Measurements from ENCODE around the gene FKBP6. TPM values are rescaled to one million over a fixed set of nuclear protein-coding genes. Genes with fewer than 3 reads are reported as not detected.
"Not testable (repeated sequence)": the region's sequence is repeated elsewhere in the genome, so short reads cannot be mapped to it uniquely, and the experiment has no call there.

The FKBP6 gene
- total RNA-seq, 6 experiments from 2014 or later = not detected

DNA sequence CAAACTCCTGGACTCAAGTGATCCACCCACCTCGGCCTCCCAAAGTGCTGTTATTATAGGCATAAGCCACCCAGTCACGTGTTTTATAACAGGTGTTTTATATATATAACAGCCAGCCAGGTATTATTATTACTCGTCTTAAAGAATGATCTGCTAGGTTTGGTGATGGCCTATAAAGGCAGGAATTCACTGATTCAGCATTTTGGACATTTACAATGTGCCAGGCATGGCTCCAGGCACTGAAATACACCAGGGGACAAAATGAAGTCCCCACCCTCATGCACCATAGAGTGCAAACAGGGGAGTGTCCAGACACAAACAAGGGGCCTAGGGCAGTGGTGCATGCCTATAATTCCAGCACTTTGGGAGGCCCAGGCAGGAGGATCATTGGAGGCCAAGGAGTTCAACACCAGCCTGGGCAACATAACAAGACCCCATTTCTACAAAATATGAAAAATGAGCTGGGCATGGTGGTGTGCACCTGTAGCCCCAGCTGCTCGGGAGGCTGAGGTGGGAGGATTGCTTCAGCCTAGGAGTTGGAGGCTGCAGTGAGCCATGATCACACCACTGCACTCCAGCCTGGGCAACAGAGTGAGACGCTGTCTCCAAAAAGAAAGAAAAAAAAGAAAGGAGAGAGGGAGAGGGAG is 4.4 kb upstream of the FKBP6 start:
- H3K27ac ChIP-seq; H3K9me3 ChIP-seq; ATAC-seq; H3K4me3 ChIP-seq; H3K36me3 ChIP-seq; intact Hi-C loops (cut with DNase I); DNase-seq; H3K4me1 ChIP-seq; H3K27me3 ChIP-seq: not testable (repeated sequence)
- 66% methylated on average over 5 of the region's 5 CpGs for WGBS (ENCODE audit: insufficient coverage, low coverage, low lambda C conversion rate, missing lambda C conversion rate)

DNA sequence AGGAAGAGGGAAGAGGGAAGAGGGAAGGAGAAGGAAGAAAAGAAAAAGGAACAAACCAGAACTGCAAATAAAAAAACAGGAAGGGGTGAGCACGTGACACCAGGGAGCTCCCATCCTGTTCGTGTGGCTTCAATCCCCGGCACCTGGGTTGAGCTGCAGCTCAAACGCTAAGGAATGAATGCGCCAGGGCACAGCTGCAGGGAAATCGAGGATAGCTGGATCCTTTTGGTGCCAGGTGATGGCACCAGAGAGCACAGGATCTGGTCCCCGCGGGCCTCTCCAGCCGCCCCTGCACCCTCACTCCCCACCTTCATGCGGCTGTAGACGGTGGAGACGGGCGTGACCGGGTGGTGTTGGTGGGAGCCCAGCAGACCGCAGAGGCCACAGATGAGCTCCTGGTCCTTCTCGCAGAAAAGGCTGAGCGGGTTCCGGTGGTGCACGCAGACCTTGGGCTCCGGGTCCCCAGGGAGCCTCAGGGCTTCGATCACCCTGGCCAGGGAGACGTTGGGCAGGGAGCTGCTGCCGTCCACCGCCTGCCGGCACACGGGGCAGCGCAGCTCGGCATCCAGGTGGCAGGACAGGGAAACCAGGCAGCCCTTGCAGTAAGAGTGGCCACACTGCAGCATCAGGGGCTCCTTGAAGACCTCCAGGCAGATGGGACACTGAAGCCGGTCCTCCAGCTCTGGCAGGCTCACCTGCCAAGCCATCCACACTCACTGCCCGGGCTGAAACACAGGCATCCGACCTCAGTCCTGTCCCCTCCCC is 3.7 kb upstream of the FKBP6 start:
- TF ChIP-seq, protein P1, sequence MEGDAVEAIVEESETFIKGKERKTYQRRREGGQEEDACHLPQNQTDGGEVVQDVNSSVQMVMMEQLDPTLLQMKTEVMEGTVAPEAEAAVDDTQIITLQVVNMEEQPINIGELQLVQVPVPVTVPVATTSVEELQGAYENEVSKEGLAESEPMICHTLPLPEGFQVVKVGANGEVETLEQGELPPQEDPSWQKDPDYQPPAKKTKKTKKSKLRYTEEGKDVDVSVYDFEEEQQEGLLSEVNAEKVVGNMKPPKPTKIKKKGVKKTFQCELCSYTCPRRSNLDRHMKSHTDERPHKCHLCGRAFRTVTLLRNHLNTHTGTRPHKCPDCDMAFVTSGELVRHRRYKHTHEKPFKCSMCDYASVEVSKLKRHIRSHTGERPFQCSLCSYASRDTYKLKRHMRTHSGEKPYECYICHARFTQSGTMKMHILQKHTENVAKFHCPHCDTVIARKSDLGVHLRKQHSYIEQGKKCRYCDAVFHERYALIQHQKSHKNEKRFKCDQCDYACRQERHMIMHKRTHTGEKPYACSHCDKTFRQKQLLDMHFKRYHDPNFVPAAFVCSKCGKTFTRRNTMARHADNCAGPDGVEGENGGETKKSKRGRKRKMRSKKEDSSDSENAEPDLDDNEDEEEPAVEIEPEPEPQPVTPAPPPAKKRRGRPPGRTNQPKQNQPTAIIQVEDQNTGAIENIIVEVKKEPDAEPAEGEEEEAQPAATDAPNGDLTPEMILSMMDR (IDR thresholded peaks at IDR 0.05) = peak; percentile 32 to 61 (median 46)
- not testable (repeated sequence) for H3K4me3 ChIP-seq
- no CpG with 5 or more reads among the region's 31 CpGs for WGBS (ENCODE audit: insufficient coverage, low coverage, low lambda C conversion rate, missing lambda C conversion rate)

DNA sequence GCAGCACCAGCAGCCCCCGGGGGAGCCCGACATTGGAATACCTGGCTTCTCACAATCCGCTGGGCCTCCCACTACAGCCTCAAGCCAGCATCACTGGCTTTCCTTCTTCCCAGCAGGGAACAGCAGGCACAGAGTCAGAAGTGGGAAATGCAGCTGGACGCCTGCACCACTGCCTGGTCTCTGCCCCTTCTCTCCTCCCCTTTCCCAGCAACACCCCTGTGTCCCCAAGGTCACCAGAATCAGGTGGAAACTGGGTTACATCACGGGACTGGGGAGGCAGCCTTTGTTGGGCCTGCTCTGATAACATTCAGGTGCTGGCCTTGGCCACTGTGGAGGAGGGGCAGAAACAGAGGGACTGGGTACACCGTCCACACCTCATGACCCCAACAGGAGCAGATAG is 2.5 kb upstream of the FKBP6 start:
- peak in 1 of 4 donors; percentile 43 for ATAC-seq
- H3K27me3 ChIP-seq; intact Hi-C loops (cut with DNase I); H3K9me3 ChIP-seq; H3K27ac ChIP-seq; H3K4me3 ChIP-seq; H3K36me3 ChIP-seq; H3K4me1 ChIP-seq; DNase-seq: not testable (repeated sequence)
- WGBS (ENCODE audit: insufficient coverage, low coverage, low lambda C conversion rate, missing lambda C conversion rate) = 67% methylated on average over 1 of the region's 6 CpGs

More for the DNA sequence above, 3.7 kb upstream of the FKBP6 start:
- H3K4me1 ChIP-seq; H3K9me3 ChIP-seq; intact Hi-C loops (cut with DNase I); H3K27ac ChIP-seq; H3K36me3 ChIP-seq; H3K27me3 ChIP-seq: not testable (repeated sequence)
- ATAC-seq (peak; percentile 79 to 87 (median 84)), DNase-seq (peak in 2 of 3 donors; percentile 49 to 65)

DNA sequence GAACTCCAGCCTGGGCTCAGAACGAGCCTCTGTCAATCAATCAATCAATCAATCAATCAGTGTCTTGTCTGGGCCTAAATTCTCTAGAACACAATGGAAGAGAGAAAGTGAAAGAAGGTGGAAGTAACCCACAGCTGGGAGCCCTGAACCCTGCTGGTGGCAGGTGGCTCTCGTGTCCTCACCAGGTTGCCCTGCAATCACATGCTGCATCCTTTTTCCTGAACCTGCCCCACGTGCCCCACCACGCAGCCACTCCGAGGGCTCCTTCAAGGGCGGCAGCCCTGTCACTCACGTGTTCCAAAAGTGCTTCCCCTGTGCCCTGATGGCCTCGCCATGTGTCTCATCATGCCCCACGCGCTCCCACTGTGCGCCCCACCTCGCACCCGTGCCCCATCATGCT is 512 bp upstream of the FKBP6 start:
- WGBS (ENCODE audit: insufficient coverage, low coverage, low lambda C conversion rate, missing lambda C conversion rate) = no CpG with 5 or more reads among the region's 13 CpGs
- intact Hi-C loops (cut with DNase I); H3K36me3 ChIP-seq; H3K27ac ChIP-seq; ATAC-seq; H3K4me1 ChIP-seq; H3K4me3 ChIP-seq; H3K9me3 ChIP-seq; DNase-seq; H3K27me3 ChIP-seq: not testable (repeated sequence)

DNA sequence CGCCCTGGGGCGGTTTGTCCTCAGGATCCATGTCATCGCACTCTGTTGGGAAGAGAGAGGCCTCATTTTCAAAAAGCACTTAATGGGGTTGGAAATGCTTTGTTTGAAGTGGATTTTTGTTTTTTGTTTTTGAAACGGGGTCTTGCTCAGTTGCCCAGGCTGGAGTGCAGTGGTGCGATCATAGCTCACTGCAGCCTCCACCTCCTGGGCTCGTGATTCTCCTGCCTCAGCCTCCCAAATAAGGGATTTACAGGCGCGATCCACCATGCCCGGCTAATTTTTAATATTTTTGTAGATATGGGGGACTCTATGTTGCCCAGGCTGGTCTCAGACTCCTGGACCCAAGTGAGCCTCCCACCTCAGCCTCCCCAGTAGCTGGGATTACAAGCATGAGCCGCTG is 735 bp downstream of the FKBP6 start:
- no peak for TF ChIP-seq POLR2A (IDR thresholded peaks at IDR 0.05)
- TF ChIP-seq, protein P1 (IDR thresholded peaks at IDR 0.05) = no peak
- no peaks in the 10 kb centered on the region for H3K27me3 ChIP-seq
- ATAC-seq = no peak
- DNase-seq = no peak
- peaks cover 0 to 4% (median 0%) of the 10 kb centered on the region in 4 donors for H3K4me1 ChIP-seq
- no peaks in the 10 kb centered on the region for H3K36me3 ChIP-seq
- 80% methylated on average over 1 of the region's 10 CpGs for WGBS (ENCODE audit: insufficient coverage, low coverage, low lambda C conversion rate, missing lambda C conversion rate)
- H3K4me3 ChIP-seq = no peak overlapping the region
- no peaks in the 10 kb centered on the region for H3K9me3 ChIP-seq
- intact Hi-C loops (cut with DNase I) = no loop called here
- no peak overlapping the region for H3K27ac ChIP-seq

DNA sequence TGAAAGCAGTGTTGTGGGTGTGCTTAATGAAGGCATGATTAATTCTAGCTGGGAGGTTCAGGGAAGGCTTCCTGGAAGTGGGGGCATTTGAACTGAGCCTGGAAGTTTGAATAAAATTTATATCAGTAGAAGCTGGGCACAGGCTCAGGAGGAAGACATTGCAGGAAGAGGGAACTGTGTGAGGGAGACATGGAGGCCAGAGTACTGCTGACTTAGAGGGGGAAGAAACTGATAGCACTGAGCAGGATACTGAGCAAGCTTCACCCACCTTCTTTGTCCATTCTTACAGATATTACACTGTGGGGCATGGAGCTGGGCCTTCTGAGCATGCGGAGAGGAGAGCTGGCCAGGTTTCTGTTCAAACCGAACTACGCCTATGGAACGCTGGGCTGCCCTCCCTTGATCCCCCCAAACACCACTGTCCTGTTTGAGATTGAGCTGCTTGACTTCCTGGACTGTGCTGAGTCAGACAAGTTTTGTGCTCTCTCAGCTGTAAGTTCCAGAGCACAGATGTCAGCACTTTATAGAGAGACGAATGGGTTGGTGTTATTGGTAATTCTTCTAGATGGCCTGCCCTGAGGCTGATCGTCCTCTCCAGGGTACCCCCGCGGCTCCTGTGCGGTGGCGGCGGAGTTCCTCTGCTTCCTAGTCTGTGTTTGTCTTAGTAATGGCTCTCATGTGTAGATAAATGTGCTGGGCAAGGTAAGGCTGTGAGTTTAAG is 2.1 kb downstream of the FKBP6 start:
- no peaks in the 10 kb centered on the region for H3K4me1 ChIP-seq
- intact Hi-C loops (cut with DNase I) = no loop called here
- H3K27me3 ChIP-seq = no peaks in the 10 kb centered on the region
- H3K36me3 ChIP-seq = no peaks in the 10 kb centered on the region
- no peak for DNase-seq
- ATAC-seq = peak; percentile 70 to 83 (median 80)
- H3K27ac ChIP-seq = no peak overlapping the region
- WGBS (ENCODE audit: insufficient coverage, low coverage, low lambda C conversion rate, missing lambda C conversion rate) = 26% methylated on average over 9 of the region's 11 CpGs
- TF ChIP-seq POLR2A (IDR thresholded peaks at IDR 0.05) = no peak
- TF ChIP-seq, protein P1 (IDR thresholded peaks at IDR 0.05) = no peak
- no peaks in the 10 kb centered on the region for H3K9me3 ChIP-seq
- no peak overlapping the region for H3K4me3 ChIP-seq

Data from right lobe of liver (tissue), 6 donors.